Erythroblast (primary cell): ENCODE measurements around the gene LEFTY1.

ENCODE experiments used
- GATA1 ChIP-seq: IDR thresholded peaks from 2 replicates; pipeline ENCODE4 v1.6.1; 2011; ENCODE audit warnings: low read depth, mild to moderate bottlenecking, control low read depth, low read length, moderate library complexity
- POLR2A ChIP-seq: IDR thresholded peaks from 2 replicates; pipeline ENCODE4 v1.6.1; 2011; ENCODE audit warnings: mild to moderate bottlenecking, low read length

DNA sequence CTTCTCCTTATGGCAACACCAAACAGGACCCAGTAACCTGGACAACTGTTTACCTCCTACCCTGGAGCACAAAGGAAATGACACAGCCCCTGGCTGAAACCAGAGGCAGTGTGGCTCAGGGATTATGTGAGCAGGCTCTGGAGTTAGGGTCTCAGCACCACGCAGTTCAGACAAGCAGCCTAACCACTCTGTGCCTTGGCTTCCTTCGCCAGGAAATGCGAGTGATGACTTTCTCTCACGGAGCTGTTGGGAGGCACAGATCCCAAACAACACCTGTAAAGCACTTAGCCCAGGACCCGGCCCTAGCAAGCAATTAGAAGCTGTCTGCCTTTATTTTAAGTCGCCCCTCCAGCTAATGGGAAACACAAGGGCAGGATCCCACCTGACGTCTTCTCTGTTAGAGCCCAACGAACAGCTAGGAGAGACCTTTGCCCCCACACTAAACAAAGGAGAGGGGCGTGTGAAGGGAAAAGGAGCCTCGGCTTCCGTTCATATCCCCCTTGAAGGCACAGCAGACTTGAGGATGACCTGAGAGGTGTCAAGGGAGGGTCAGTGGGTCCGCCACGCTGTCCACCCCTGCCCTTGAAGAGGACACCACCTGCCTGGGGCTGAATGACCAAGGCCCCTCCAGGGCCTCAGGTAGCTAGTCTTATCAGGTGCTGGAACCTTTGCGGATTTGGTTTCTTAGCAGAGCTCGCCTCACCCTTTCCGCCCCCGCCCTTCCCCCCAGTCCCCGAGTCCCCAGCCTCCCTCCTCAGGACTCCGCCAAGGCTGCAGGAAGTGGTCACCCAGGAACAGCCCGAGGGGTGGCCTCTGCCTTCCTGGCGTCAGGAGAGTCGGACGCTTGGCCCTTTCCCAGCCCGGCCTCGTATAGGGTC lies 7.6 kb downstream of the LEFTY1 start:
- TF ChIP-seq POLR2A (no peak), GATA1 (no peak)
